GM23338 (cell line): ENCODE measurements around the gene SASH3. TPM values are rescaled to one million over a fixed set of nuclear protein-coding genes. Genes with fewer than 3 reads are reported as not detected.

Source experiments
- ATAC-seq: fragments of 200-7000 bp; cut with Tn5 transposase; 3 replicates; pipeline ENCODE4 v1.9.1; 2020
- DNase-seq: peaks from one replicate; pipeline ENCODE4 v3.0.0-alpha.2; 2015; ENCODE audit warnings: low spot score
- H2AFZ ChIP-seq: fragments of 200-600 bp; sonication (generic); 2 replicates; pipeline ENCODE4 v1.8.0; 2016; ENCODE audit warnings: antibody characterized with exemption, mild to moderate bottlenecking, moderate library complexity
- H3F3A ChIP-seq: fragments of 200-600 bp; sonication (generic); replicated peaks from 2 replicates; pipeline ENCODE4 v1.8.0; 2017; ENCODE audit warnings: antibody characterized with exemption, mixed run types, low read depth
- H3K27ac ChIP-seq: fragments of 200-600 bp; sonication (generic); 2 replicates; pipeline ENCODE4 v1.6.1; 2016; ENCODE audit warnings: low read depth
- H3K27me3 ChIP-seq: fragments of 200-600 bp; sonication (generic); 2 replicates; pipeline ENCODE4 v1.8.0; 2016; ENCODE audit warnings: mild to moderate bottlenecking, mixed run types, moderate library complexity; ENCODE audit not compliant: insufficient read depth
- H3K36me3 ChIP-seq: fragments of 200-600 bp; sonication (generic); 2 replicates; pipeline ENCODE4 v1.8.0; 2016; ENCODE audit warnings: mild to moderate bottlenecking; ENCODE audit not compliant: insufficient read depth
- H3K4me1 ChIP-seq: fragments of 200-600 bp; sonication (generic); 2 replicates; pipeline ENCODE4 v1.8.0; 2016; ENCODE audit warnings: mild to moderate bottlenecking, moderate library complexity; ENCODE audit not compliant: insufficient read depth
- H3K4me2 ChIP-seq: fragments of 200-600 bp; sonication (generic); 2 replicates; pipeline ENCODE4 v1.7.1; 2017; ENCODE audit warnings: mixed run types
- H3K4me3 ChIP-seq: fragments of 200-600 bp; sonication (generic); 2 replicates; pipeline ENCODE4 v1.6.1; 2016; ENCODE audit warnings: mixed run types
- H3K79me2 ChIP-seq: fragments of 200-600 bp; sonication (generic); replicated peaks from 2 replicates; pipeline ENCODE4 v1.8.0; 2017; ENCODE audit warnings: mild to moderate bottlenecking; ENCODE audit not compliant: insufficient read depth
- H3K9me2 ChIP-seq: fragments of 200-600 bp; sonication (generic); 2 replicates; pipeline ENCODE4 v1.8.0; 2017; ENCODE audit not compliant: insufficient read depth
- H4K20me1 ChIP-seq: fragments of 200-600 bp; sonication (generic); replicated peaks from 2 replicates; pipeline ENCODE4 v1.8.0; 2017; ENCODE audit warnings: mild to moderate bottlenecking; ENCODE audit not compliant: insufficient read depth
- H3K27ac Mint-ChIP-seq: 2 replicates; pipeline ENCODE4 v1.8.0; 2020; ENCODE audit warnings: inconsistent platforms, mild to moderate bottlenecking, moderate library complexity, mixed read lengths
- H3K27me3 Mint-ChIP-seq: 3 replicates; pipeline ENCODE4 v1.8.0; 2022; ENCODE audit warnings: low read depth, mild to moderate bottlenecking, moderate library complexity, mixed read lengths, inconsistent platforms; ENCODE audit not compliant: insufficient read depth, poor library complexity
- H3K36me3 Mint-ChIP-seq: 3 replicates; pipeline ENCODE4 v1.8.0; 2021; ENCODE audit warnings: low read depth, mild to moderate bottlenecking, inconsistent platforms, moderate library complexity, mixed read lengths
- H3K4me1 Mint-ChIP-seq: 3 replicates; pipeline ENCODE4 v1.8.0; 2020; ENCODE audit warnings: mild to moderate bottlenecking, inconsistent platforms, mixed read lengths
- H3K4me3 Mint-ChIP-seq: 3 replicates; pipeline ENCODE4 v1.8.0; 2021; ENCODE audit warnings: moderate library complexity, mild to moderate bottlenecking, inconsistent platforms, mixed read lengths
- H3K9me3 Mint-ChIP-seq: 3 replicates; pipeline ENCODE4 v1.8.0; 2020; ENCODE audit warnings: moderate library complexity, mild to moderate bottlenecking, inconsistent platforms, mixed read lengths
- CREB1 ChIP-seq: fragments of 250-450 bp; sonication (Bioruptor Pico); IDR thresholded peaks from 2 replicates; pipeline ENCODE4 v1.5.0; 2020; ENCODE audit warnings: low read depth, mild to moderate bottlenecking, moderate library complexity
- CTCF ChIP-seq, 2 experiments: fragments of 200-600 bp in 1 of 2; sonication (generic) in 1 of 2; conservative IDR thresholded peaks; 2 replicates each; pipeline versions ENCODE4 v1.5.1 to v1.6.1; 2016 to 2017; ENCODE audit warnings: antibody characterized with exemption in 2 of 2, low read depth in 2 of 2, mild to moderate bottlenecking in 2 of 2, moderate library complexity in 1 of 2
- EZH2 ChIP-seq: fragments of 200-600 bp; sonication (generic); IDR thresholded peaks from one replicate; pipeline ENCODE4 v1.8.0; 2017; ENCODE audit warnings: antibody characterized with exemption, mild to moderate bottlenecking, low read depth; ENCODE audit not compliant: unreplicated experiment
- NANOG ChIP-seq: IDR thresholded peaks from 2 replicates; pipeline ENCODE4 v1.6.1; 2016; ENCODE audit warnings: antibody characterized with exemption, borderline replicate concordance
- POLR2AphosphoS5 ChIP-seq: IDR thresholded peaks from 2 replicates; pipeline ENCODE4 v1.6.1; 2016; ENCODE audit warnings: antibody characterized with exemption, low read depth
- STAT1 ChIP-seq: IDR thresholded peaks from one replicate; pipeline ENCODE4 v1.6.1; 2016; ENCODE audit warnings: antibody characterized with exemption; ENCODE audit not compliant: unreplicated experiment
- ZNF114 ChIP-seq: fragments of 250-450 bp; sonication (Bioruptor Pico); IDR thresholded peaks from 2 replicates; pipeline ENCODE4 v1.5.0; 2020; ENCODE audit warnings: mild to moderate bottlenecking, moderate library complexity
- ZNF331 ChIP-seq: fragments of 250-450 bp; sonication (Bioruptor Pico); IDR thresholded peaks from 2 replicates; pipeline ENCODE4 v1.5.0; 2020; ENCODE audit warnings: low read depth, mild to moderate bottlenecking, moderate library complexity
- polyA plus RNA-seq: library from polyadenylated mRNA; unstranded; fragments of >200 nt; fragmentation: Nextera tagmentation; extraction: Ambion mirVana; gene quantifications from 2 replicates; pipeline ENCODE4 v1.2.1, GENCODE V29; 2016
- total RNA-seq: library from RNA; depleted of rRNA; stranded (reverse); fragments of >200 nt; shearing (Covaris generic); gene quantifications from 2 replicates; pipeline ENCODE4 v1.2.3, GENCODE V29; 2014
- TF ChIP-seq, protein P1 (sequence below): fragments of 250-450 bp; sonication (Bioruptor Pico); IDR thresholded peaks from 2 replicates; pipeline ENCODE4 v1.5.0; 2020; ENCODE audit warnings: mild to moderate bottlenecking, moderate library complexity
- TF ChIP-seq, protein P2 (sequence below): IDR thresholded peaks from 2 replicates; pipeline ENCODE4 v1.6.1; 2016; ENCODE audit warnings: antibody characterized with exemption

The SASH3 gene
- total and polyA plus RNA-seq, 2 experiments from 2014 or later = 0.18 TPM; not detected in 1

GRCh38 chrX:129823522-129823921 lies 43.8 kb downstream of the SASH3 start (continued):
- TF ChIP-seq ZNF114 (CRISPR knock-in tag) (no peak), CREB1 (no peak), CTCF (conservative IDR thresholded peaks at IDR 0.05; ENCODE audit: low read depth in 2 of 2) (no peak)

DNA sequence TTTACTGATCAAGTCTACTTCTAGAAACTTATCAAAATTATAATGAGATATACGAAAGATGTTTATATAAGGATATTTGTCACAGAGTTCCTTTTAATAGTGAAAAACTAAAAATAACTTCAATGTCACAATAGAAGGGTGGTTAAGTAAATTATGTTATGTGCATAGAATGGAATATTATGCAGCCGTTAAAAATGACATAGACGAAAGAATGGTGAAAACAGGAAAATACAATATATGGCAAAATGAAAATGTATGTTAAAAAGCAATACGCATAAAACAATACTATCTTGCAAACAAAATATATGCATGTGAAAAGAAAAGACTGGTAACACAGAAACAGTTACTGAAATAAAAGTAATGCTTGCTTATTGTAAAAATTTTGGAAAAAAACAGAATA lies 44.9 kb downstream of the SASH3 start:
- Histone ChIP-seq H3K36me3 (no peaks in the 10 kb centered on the region), H3K27me3 (no peaks in the 10 kb centered on the region), H4K20me1 (no peaks in the 10 kb centered on the region), H3K4me2 (no peak overlapping the region), H3K4me3 (no peak overlapping the region), H3K4me1 (no peaks in the 10 kb centered on the region), H3F3A (no peaks in the 10 kb centered on the region), H3K27ac (no peak overlapping the region), H2AFZ (no peak overlapping the region), H3K79me2 (no peaks in the 10 kb centered on the region; the same call in 1 of the 2 replicates), H3K9me2 (no peaks in the 10 kb centered on the region)
- Mint-ChIP-seq H3K36me3 (peaks cover 40% of the 10 kb centered on the region), H3K4me1 (peaks cover 4% of the 10 kb centered on the region; the same call in 1 of the 3 replicates), H3K27me3 (no peaks in the 10 kb centered on the region), H3K4me3 (no peak overlapping the region), H3K27ac (no peak overlapping the region), H3K9me3 (no peaks in the 10 kb centered on the region)
- no peak for ATAC-seq
- DNase-seq = no peak
- TF ChIP-seq POLR2AphosphoS5 (no peak), NANOG (no peak), ZNF331 (CRISPR knock-in tag) (no peak), STAT1 (no peak), CTCF (conservative IDR thresholded peaks at IDR 0.05; ENCODE audit: low read depth in 2 of 2) (no peak), ZNF114 (CRISPR knock-in tag) (no peak), CREB1 (no peak), EZH2 (no peak)
- TF ChIP-seq, protein P1, sequence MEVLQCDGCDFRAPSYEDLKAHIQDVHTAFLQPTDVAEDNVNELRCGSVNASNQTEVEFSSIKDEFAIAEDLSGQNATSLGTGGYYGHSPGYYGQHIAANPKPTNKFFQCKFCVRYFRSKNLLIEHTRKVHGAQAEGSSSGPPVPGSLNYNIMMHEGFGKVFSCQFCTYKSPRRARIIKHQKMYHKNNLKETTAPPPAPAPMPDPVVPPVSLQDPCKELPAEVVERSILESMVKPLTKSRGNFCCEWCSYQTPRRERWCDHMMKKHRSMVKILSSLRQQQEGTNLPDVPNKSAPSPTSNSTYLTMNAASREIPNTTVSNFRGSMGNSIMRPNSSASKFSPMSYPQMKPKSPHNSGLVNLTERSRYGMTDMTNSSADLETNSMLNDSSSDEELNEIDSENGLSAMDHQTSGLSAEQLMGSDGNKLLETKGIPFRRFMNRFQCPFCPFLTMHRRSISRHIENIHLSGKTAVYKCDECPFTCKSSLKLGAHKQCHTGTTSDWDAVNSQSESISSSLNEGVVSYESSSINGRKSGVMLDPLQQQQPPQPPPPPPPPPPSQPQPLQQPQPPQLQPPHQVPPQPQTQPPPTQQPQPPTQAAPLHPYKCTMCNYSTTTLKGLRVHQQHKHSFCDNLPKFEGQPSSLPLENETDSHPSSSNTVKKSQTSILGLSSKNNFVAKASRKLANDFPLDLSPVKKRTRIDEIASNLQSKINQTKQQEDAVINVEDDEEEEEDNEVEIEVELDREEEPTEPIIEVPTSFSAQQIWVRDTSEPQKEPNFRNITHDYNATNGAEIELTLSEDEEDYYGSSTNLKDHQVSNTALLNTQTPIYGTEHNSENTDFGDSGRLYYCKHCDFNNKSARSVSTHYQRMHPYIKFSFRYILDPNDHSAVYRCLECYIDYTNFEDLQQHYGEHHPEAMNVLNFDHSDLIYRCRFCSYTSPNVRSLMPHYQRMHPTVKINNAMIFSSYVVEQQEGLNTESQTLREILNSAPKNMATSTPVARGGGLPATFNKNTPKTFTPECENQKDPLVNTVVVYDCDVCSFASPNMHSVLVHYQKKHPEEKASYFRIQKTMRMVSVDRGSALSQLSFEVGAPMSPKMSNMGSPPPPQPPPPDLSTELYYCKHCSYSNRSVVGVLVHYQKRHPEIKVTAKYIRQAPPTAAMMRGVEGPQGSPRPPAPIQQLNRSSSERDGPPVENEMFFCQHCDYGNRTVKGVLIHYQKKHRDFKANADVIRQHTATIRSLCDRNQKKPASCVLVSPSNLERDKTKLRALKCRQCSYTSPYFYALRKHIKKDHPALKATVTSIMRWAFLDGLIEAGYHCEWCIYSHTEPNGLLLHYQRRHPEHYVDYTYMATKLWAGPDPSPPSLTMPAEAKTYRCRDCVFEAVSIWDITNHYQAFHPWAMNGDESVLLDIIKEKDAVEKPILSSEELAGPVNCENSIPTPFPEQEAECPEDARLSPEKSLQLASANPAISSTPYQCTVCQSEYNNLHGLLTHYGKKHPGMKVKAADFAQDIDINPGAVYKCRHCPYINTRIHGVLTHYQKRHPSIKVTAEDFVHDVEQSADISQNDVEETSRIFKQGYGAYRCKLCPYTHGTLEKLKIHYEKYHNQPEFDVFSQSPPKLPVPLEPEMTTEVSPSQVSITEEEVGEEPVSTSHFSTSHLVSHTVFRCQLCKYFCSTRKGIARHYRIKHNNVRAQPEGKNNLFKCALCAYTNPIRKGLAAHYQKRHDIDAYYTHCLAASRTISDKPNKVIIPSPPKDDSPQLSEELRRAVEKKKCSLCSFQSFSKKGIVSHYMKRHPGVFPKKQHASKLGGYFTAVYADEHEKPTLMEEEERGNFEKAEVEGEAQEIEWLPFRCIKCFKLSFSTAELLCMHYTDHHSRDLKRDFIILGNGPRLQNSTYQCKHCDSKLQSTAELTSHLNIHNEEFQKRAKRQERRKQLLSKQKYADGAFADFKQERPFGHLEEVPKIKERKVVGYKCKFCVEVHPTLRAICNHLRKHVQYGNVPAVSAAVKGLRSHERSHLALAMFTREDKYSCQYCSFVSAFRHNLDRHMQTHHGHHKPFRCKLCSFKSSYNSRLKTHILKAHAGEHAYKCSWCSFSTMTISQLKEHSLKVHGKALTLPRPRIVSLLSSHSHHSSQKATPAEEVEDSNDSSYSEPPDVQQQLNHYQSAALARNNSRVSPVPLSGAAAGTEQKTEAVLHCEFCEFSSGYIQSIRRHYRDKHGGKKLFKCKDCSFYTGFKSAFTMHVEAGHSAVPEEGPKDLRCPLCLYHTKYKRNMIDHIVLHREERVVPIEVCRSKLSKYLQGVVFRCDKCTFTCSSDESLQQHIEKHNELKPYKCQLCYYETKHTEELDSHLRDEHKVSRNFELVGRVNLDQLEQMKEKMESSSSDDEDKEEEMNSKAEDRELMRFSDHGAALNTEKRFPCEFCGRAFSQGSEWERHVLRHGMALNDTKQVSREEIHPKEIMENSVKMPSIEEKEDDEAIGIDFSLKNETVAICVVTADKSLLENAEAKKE = no peak
- TF ChIP-seq, protein P2, sequence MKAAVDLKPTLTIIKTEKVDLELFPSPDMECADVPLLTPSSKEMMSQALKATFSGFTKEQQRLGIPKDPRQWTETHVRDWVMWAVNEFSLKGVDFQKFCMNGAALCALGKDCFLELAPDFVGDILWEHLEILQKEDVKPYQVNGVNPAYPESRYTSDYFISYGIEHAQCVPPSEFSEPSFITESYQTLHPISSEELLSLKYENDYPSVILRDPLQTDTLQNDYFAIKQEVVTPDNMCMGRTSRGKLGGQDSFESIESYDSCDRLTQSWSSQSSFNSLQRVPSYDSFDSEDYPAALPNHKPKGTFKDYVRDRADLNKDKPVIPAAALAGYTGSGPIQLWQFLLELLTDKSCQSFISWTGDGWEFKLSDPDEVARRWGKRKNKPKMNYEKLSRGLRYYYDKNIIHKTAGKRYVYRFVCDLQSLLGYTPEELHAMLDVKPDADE = no peak
